Measurements from ENCODE around the gene CSF2. TPM values are rescaled to one million over a fixed set of nuclear protein-coding genes. Genes with fewer than 3 reads are reported as not detected.

CSF2 gene
- total RNA-seq, 4 donors from 2014 or later: not detected

GRCh38 chr5:132055441-132055807 lies 18.2 kb upstream of the CSF2 start:
- no peak for ATAC-seq
- DNase-seq: no peak
- Histone ChIP-seq H3K27ac (no peak overlapping the region), H3K36me3 (no peaks in the 10 kb centered on the region), H3K9me3 (no peaks in the 10 kb centered on the region), H3K4me3 (no peak overlapping the region), H3K27me3 (peaks cover 0 to 3% (median 0%) of the 10 kb centered on the region in 3 donors), H3K4me1 (no peaks in the 10 kb centered on the region)
- TF ChIP-seq POLR2A (IDR thresholded peaks at IDR 0.05): no peak
- no peak for TF ChIP-seq CTCF (IDR thresholded peaks at IDR 0.05 in 4 of 5, conservative IDR thresholded peaks at IDR 0.05 in 1 of 5)
- in situ Hi-C loops (cut with MboI; ENCODE audit: low sequenced_read_pairs in 4 of 4) (no loop called here), intact Hi-C loops (cut with DNase I; ENCODE audit: low total_unique reads) (no loop called here)

GRCh38 chr5:132055808-132056609 lies 17.6 kb upstream of the CSF2 start:
- Histone ChIP-seq H3K4me3 (no peak overlapping the region), H3K36me3 (no peaks in the 10 kb centered on the region), H3K4me1 (no peaks in the 10 kb centered on the region), H3K27me3 (peaks cover 0 to 1% (median 0%) of the 10 kb centered on the region in 3 donors), H3K9me3 (no peaks in the 10 kb centered on the region), H3K27ac (no peak overlapping the region)
- TF ChIP-seq CTCF (IDR thresholded peaks at IDR 0.05 in 4 of 5, conservative IDR thresholded peaks at IDR 0.05 in 1 of 5): no peak
- no peak for TF ChIP-seq POLR2A (IDR thresholded peaks at IDR 0.05)
- in situ Hi-C loops (cut with MboI; ENCODE audit: low sequenced_read_pairs in 4 of 4) (no loop called here), intact Hi-C loops (cut with DNase I; ENCODE audit: low total_unique reads) (no loop called here)
- ATAC-seq (no peak), DNase-seq (no peak)

GRCh38 chr5:132056610-132057497 lies 16.7 kb upstream of the CSF2 start:
- Histone ChIP-seq H3K27me3 (no peaks in the 10 kb centered on the region), H3K4me1 (no peaks in the 10 kb centered on the region), H3K9me3 (no peaks in the 10 kb centered on the region), H3K4me3 (no peak overlapping the region), H3K36me3 (no peaks in the 10 kb centered on the region), H3K27ac (no peak overlapping the region)
- TF ChIP-seq CTCF (IDR thresholded peaks at IDR 0.05 in 4 of 5, conservative IDR thresholded peaks at IDR 0.05 in 1 of 5) (no peak), POLR2A (IDR thresholded peaks at IDR 0.05) (no peak)
- no peak for DNase-seq
- intact Hi-C loops (cut with DNase I; ENCODE audit: low total_unique reads) (no loop called here), in situ Hi-C loops (cut with MboI; ENCODE audit: low sequenced_read_pairs in 4 of 4) (no loop called here)
- no peak for ATAC-seq

- no peaks in the 10 kb centered on the region for H3K36me3 ChIP-seq
- no peak for DNase-seq
- H3K4me3 ChIP-seq: no peak overlapping the region
- intact Hi-C loops (cut with DNase I; ENCODE audit: low total_unique reads) (no loop called here), in situ Hi-C loops (cut with MboI; ENCODE audit: low sequenced_read_pairs in 4 of 4) (no loop called here)
- no peaks in the 10 kb centered on the region for H3K27me3 ChIP-seq
- ATAC-seq: no peak
- H3K4me1 ChIP-seq: no peaks in the 10 kb centered on the region
- H3K9me3 ChIP-seq: no peaks in the 10 kb centered on the region
- no peak overlapping the region for H3K27ac ChIP-seq
- TF ChIP-seq CTCF (IDR thresholded peaks at IDR 0.05 in 4 of 5, conservative IDR thresholded peaks at IDR 0.05 in 1 of 5) (no peak), POLR2A (IDR thresholded peaks at IDR 0.05) (no peak)
These were observed 15.9 kb upstream of the CSF2 start for GRCh38 chr5:132057498-132058255.
